IMR-90 (cell line): Measurements from ENCODE around the gene PFDN1. TPM values are rescaled to one million over a fixed set of nuclear protein-coding genes. Genes with fewer than 3 reads are reported as not detected.

ENCODE experiments used
- ATAC-seq: fragments of 200-7000 bp; cut with Tn5 transposase; 2 replicates; pipeline ENCODE4 v1.9.1; 2020; ENCODE audit warnings: low read depth, mild to moderate bottlenecking, moderate library complexity
- BruUV-seq: library from RNA; stranded (reverse); fragments of 400-500 nt; replicated peaks from 2 replicates; lab custom pipeline; 2021; lab: Mats Ljungman, UMichigan
- CTCF ChIA-PET: fragments of 300-600 bp; formaldehyde crosslinking; extraction: SDS; loops from one replicate; lab custom pipeline; 2021; ENCODE audit warnings: antibody characterized with exemption; lab: Yijun Ruan, JAX
- POLR2A ChIA-PET: fragments of 300-600 bp; sonication (Branson Sonifier 250); formaldehyde crosslinking; loops from one replicate; lab custom pipeline; 2022; ENCODE audit warnings: antibody characterized with exemption; ENCODE audit not compliant: unreplicated experiment; lab: Charles Lee
- DNase-seq: peaks from one replicate; pipeline ENCODE4 v3.0.0; 2013
- H2AFZ ChIP-seq: replicated peaks from 2 replicates; pipeline ENCODE3; 2013; ENCODE audit warnings: low read length, mild to moderate bottlenecking; ENCODE audit not compliant: poor library complexity
- H2AK5ac ChIP-seq: 2 replicates; pipeline ENCODE4 v1.6.1; 2013; ENCODE audit warnings: low read depth, low read length, inconsistent platforms
- H2AK9ac ChIP-seq: replicated peaks from 2 replicates; pipeline ENCODE3; 2013; ENCODE audit warnings: mild to moderate bottlenecking, low read depth, low read length, moderate library complexity; ENCODE audit not compliant: poor library complexity
- H2BK120ac ChIP-seq: 2 replicates; pipeline ENCODE4 v1.6.1; 2013; ENCODE audit warnings: low read depth, low read length, inconsistent platforms
- H2BK15ac ChIP-seq: 3 replicates; pipeline ENCODE4 v1.6.1; 2013; ENCODE audit warnings: low read depth, low read length, inconsistent platforms
- H2BK20ac ChIP-seq: 2 replicates; pipeline ENCODE4 v1.6.1; 2013; ENCODE audit warnings: low read depth, mild to moderate bottlenecking, inconsistent platforms, low read length, moderate library complexity
- H2BK5ac ChIP-seq: 2 replicates; pipeline ENCODE4 v1.6.1; 2013; ENCODE audit warnings: mild to moderate bottlenecking, low read depth, low read length, inconsistent platforms; ENCODE audit not compliant: poor library complexity, severe bottlenecking
- H3K14ac ChIP-seq: replicated peaks from 2 replicates; pipeline ENCODE4 v1.6.1; 2013; ENCODE audit warnings: low read depth, low read length, inconsistent platforms
- H3K18ac ChIP-seq: 2 replicates; pipeline ENCODE4 v1.6.1; 2013; ENCODE audit warnings: low read depth, low read length, control low read depth
- H3K23ac ChIP-seq: 2 replicates; pipeline ENCODE4 v1.6.1; 2013; ENCODE audit warnings: low read depth, low read length, inconsistent platforms
- H3K27ac ChIP-seq: 2 replicates; pipeline ENCODE4 v1.5.1; 2013; ENCODE audit warnings: mild to moderate bottlenecking, control low read depth, low read length; ENCODE audit not compliant: insufficient read depth
- H3K27me3 ChIP-seq: 2 replicates; pipeline ENCODE4 v1.6.1; 2013; ENCODE audit warnings: low read length; ENCODE audit not compliant: control insufficient read depth, insufficient read depth
- H3K36me3 ChIP-seq: 2 replicates; pipeline ENCODE4 v1.6.1; 2013; ENCODE audit warnings: low read length, mixed read lengths; ENCODE audit not compliant: control insufficient read depth, insufficient read depth
- H3K4ac ChIP-seq: 2 replicates; pipeline ENCODE4 v1.6.1; 2013; ENCODE audit warnings: low read depth, low read length, inconsistent platforms
- H3K4me1 ChIP-seq: 2 replicates; pipeline ENCODE4 v1.6.1; 2013; ENCODE audit warnings: low read length, mixed read lengths; ENCODE audit not compliant: control insufficient read depth, insufficient read depth
- H3K4me2 ChIP-seq: 2 replicates; pipeline ENCODE4 v1.6.1; 2013; ENCODE audit warnings: low read depth, mild to moderate bottlenecking, control low read depth, low read length, moderate library complexity
- H3K4me3 ChIP-seq: 2 replicates; pipeline ENCODE4 v1.5.1; 2013; ENCODE audit warnings: low read depth, mild to moderate bottlenecking, control low read depth, low read length, moderate library complexity; ENCODE audit not compliant: insufficient read depth
- H3K56ac ChIP-seq: 2 replicates; pipeline ENCODE4 v1.6.1; 2013; ENCODE audit warnings: low read length, inconsistent platforms; ENCODE audit not compliant: insufficient read depth; ENCODE audit errors: extremely low read depth
- H3K79me1 ChIP-seq, 2 experiments: 2 replicates each; pipeline ENCODE4 v1.6.1; 2013; ENCODE audit warnings: low read length in 2 of 2, inconsistent platforms in 1 of 2, low read depth in 1 of 2
- H3K9ac ChIP-seq: 2 replicates; pipeline ENCODE4 v1.6.1; 2013; ENCODE audit warnings: low read depth, low read length, control low read depth
- H3K9me1 ChIP-seq: 2 replicates; pipeline ENCODE4 v1.6.1; 2013; ENCODE audit warnings: low read length, inconsistent platforms; ENCODE audit not compliant: insufficient read depth
- H3K9me3 ChIP-seq: 2 replicates; pipeline ENCODE4 v1.6.1; 2013; ENCODE audit warnings: low read length; ENCODE audit not compliant: control insufficient read depth, insufficient read depth
- H4K20me1 ChIP-seq: 2 replicates; pipeline ENCODE4 v1.6.1; 2013; ENCODE audit warnings: low read length, inconsistent platforms; ENCODE audit not compliant: insufficient read depth
- H4K5ac ChIP-seq: 2 replicates; pipeline ENCODE4 v1.6.1; 2013; ENCODE audit warnings: mild to moderate bottlenecking, low read depth, low read length, control low read depth
- H4K8ac ChIP-seq, 2 experiments: 2 replicates each; pipeline ENCODE4 v1.6.1; 2013; ENCODE audit warnings: low read depth in 2 of 2, low read length in 2 of 2, control low read depth in 1 of 2, inconsistent platforms in 1 of 2
- H4K91ac ChIP-seq: 2 replicates; pipeline ENCODE4 v1.6.1; 2013; ENCODE audit warnings: low read depth, low read length, inconsistent platforms; ENCODE audit not compliant: insufficient read depth
- BHLHE40 ChIP-seq: fragments of 150-350 bp; IDR thresholded peaks from 2 replicates; pipeline ENCODE4 v1.6.1; 2016; ENCODE audit warnings: mild to moderate bottlenecking, low read depth, low read length
- CEBPB ChIP-seq: IDR thresholded peaks from 2 replicates; pipeline ENCODE4 v1.6.1; 2012; ENCODE audit warnings: low read depth, low read length, improper control_type of control experiment
- CHD1 ChIP-seq: IDR thresholded peaks from 2 replicates; pipeline ENCODE4 v1.6.1; 2012; ENCODE audit warnings: low read depth, low read length, improper control_type of control experiment
- ELK1 ChIP-seq: fragments of 150-350 bp; IDR thresholded peaks from 2 replicates; pipeline ENCODE4 v1.6.1; 2016; ENCODE audit warnings: low read depth, mild to moderate bottlenecking, low read length, moderate library complexity, borderline replicate concordance
- FOS ChIP-seq: fragments of 150-350 bp; IDR thresholded peaks from 2 replicates; pipeline ENCODE4 v1.6.1; 2016; ENCODE audit warnings: low read depth, low read length
- MAFK ChIP-seq: IDR thresholded peaks from 2 replicates; pipeline ENCODE4 v1.6.1; 2012; ENCODE audit warnings: low read depth, low read length, improper control_type of control experiment
- MAZ ChIP-seq: IDR thresholded peaks from 2 replicates; pipeline ENCODE4 v1.6.1; 2012; ENCODE audit warnings: low read depth, mild to moderate bottlenecking, low read length, improper control_type of control experiment, moderate library complexity, borderline replicate concordance
- MXI1 ChIP-seq: IDR thresholded peaks from 2 replicates; pipeline ENCODE4 v1.6.1; 2012; ENCODE audit warnings: low read depth, mild to moderate bottlenecking, low read length, moderate library complexity, borderline replicate concordance
- NFE2L2 ChIP-seq: fragments of 150-350 bp; IDR thresholded peaks from 2 replicates; pipeline ENCODE4 v1.6.1; 2016; ENCODE audit warnings: low read depth, mild to moderate bottlenecking, low read length
- POLR2A ChIP-seq: IDR thresholded peaks from 2 replicates; pipeline ENCODE4 v1.6.1; 2012; ENCODE audit warnings: mild to moderate bottlenecking, low read depth, low read length
- RAD21 ChIP-seq: IDR thresholded peaks from 2 replicates; pipeline ENCODE4 v1.6.1; 2012; ENCODE audit warnings: low read length, improper control_type of control experiment
- RCOR1 ChIP-seq: IDR thresholded peaks from 2 replicates; pipeline ENCODE4 v1.6.1; 2012; ENCODE audit warnings: mild to moderate bottlenecking, low read length, improper control_type of control experiment; ENCODE audit not compliant: insufficient replicate concordance
- RFX5 ChIP-seq: IDR thresholded peaks from 2 replicates; pipeline ENCODE4 v1.8.0; 2012; ENCODE audit warnings: low read depth, mild to moderate bottlenecking, low read length, moderate library complexity
- SMC3 ChIP-seq: fragments of 150-350 bp; IDR thresholded peaks from 2 replicates; pipeline ENCODE4 v1.6.1; 2016; ENCODE audit warnings: low read depth, mild to moderate bottlenecking, antibody characterized with exemption, low read length, moderate library complexity
- USF2 ChIP-seq: fragments of 150-350 bp; IDR thresholded peaks from 2 replicates; pipeline ENCODE4 v1.6.1; 2017; ENCODE audit warnings: mild to moderate bottlenecking, antibody characterized with exemption, low read length, low read depth
- WGBS, 2 experiments: methylation state at CpG; one replicate each; pipeline versions ENCODE4 v1.1.5 to v1.1.7; 2013; ENCODE audit warnings: missing lambda C conversion rate in 2 of 2; ENCODE audit not compliant: insufficient read length in 1 of 2; ENCODE audit errors: extremely low coverage in 2 of 2; 5-methylcytosine and 5-hydroxymethylcytosine counted together
- dilution Hi-C: fragments of 300-500 bp; cut with HindIII; formaldehyde crosslinking; loops from one replicate; pipeline ENCODE4 v1.14.3; 2018; ENCODE audit warnings: low sequenced_read_pairs; ENCODE audit not compliant: unreplicated experiment
- in situ Hi-C: fragments of 300-500 bp; cut with MboI; formaldehyde crosslinking; loops from 3 replicates; pipeline ENCODE4 v1.14.3; 2019; ENCODE audit warnings: low sequenced_read_pairs, inconsistent platforms, mixed read lengths
- intact Hi-C: fragments of 100-400 bp; cut with micrococcal nuclease; formaldehyde crosslinking; loops from 2 replicates; pipeline ENCODE4 v1.10.0; 2022
- polyA plus RNA-seq, 3 experiments: library from polyadenylated mRNA; depleted of rRNA; stranded (reverse); fragments of >200 nt; gene quantifications; 2 replicates each; pipeline ENCODE4 v1.2.3, GENCODE V29; 2012; ENCODE audit warnings: low replicate concordance in 1 of 3
- total RNA-seq: library from RNA; depleted of rRNA; stranded (reverse); fragments of >200 nt; gene quantifications from 2 replicates; pipeline ENCODE4 v1.2.3, GENCODE V29; 2012
- TF ChIP-seq, protein P1 (sequence below): conservative IDR thresholded peaks from 2 replicates; pipeline ENCODE4 v1.5.1; 2012; ENCODE audit warnings: mild to moderate bottlenecking, low read depth, low read length, improper control_type of control experiment

PFDN1 gene
- total and polyA plus RNA-seq, 2 of the 4 experiments (the other 2 are of a cell fraction) = 98.8 to 134 TPM

GRCh38 chr5:140295414-140295813 is 7.5 kb downstream of the PFDN1 start:
- Histone ChIP-seq H3K18ac (no peak overlapping the region), H2AK9ac (no peak overlapping the region), H3K14ac (no peak overlapping the region), H4K5ac (no peak overlapping the region), H4K91ac (no peak overlapping the region), H3K23ac (no peak overlapping the region), H3K36me3 (peaks cover 2% of the 10 kb centered on the region; the same call in 1 of the 2 replicates), H2BK5ac (no peak overlapping the region), H2BK15ac (no peak overlapping the region), H4K8ac (no peak overlapping the region), H3K9me3 (no peaks in the 10 kb centered on the region), H2BK20ac (no peak overlapping the region), H3K79me1 (peaks cover 7 to 51% of the 10 kb centered on the region in 2 experiments), H2AFZ (no peak overlapping the region), H3K4me3 (no peak overlapping the region), H3K56ac (no peak overlapping the region), H3K27me3 (no peaks in the 10 kb centered on the region), H4K20me1 (peaks cover 10% of the 10 kb centered on the region; the same call in 1 of the 2 replicates), H3K9me1 (peaks cover 6% of the 10 kb centered on the region), H2AK5ac (no peak overlapping the region), H3K27ac (no peak overlapping the region), H2BK120ac (no peak overlapping the region), H3K4me1 (peaks cover 11% of the 10 kb centered on the region), H3K4ac (no peak overlapping the region), H3K9ac (no peak overlapping the region), H3K4me2 (no peak overlapping the region)
- TF ChIP-seq FOS (no peak), MXI1 (no peak), POLR2A (no peak), SMC3 (peak; percentile 4; the same call in 1 of the 2 replicates), ELK1 (no peak), MAZ (no peak), MAFK (peak; percentile 72), USF2 (no peak), RAD21 (no peak), CEBPB (peak; percentile 79; the same call in 1 of the 2 replicates), NFE2L2 (no peak), RCOR1 (no peak), RFX5 (peak; percentile 34; the same call in 1 of the 2 replicates), BHLHE40 (no peak), CHD1 (no peak)
- TF ChIP-seq, protein P1, sequence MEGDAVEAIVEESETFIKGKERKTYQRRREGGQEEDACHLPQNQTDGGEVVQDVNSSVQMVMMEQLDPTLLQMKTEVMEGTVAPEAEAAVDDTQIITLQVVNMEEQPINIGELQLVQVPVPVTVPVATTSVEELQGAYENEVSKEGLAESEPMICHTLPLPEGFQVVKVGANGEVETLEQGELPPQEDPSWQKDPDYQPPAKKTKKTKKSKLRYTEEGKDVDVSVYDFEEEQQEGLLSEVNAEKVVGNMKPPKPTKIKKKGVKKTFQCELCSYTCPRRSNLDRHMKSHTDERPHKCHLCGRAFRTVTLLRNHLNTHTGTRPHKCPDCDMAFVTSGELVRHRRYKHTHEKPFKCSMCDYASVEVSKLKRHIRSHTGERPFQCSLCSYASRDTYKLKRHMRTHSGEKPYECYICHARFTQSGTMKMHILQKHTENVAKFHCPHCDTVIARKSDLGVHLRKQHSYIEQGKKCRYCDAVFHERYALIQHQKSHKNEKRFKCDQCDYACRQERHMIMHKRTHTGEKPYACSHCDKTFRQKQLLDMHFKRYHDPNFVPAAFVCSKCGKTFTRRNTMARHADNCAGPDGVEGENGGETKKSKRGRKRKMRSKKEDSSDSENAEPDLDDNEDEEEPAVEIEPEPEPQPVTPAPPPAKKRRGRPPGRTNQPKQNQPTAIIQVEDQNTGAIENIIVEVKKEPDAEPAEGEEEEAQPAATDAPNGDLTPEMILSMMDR = no peak
- CTCF ChIA-PET = interaction anchor here (0.6 to 1.2 kb wide), 2 partner anchors 50 to 1717 kb away, joined by 3 to 6 read pairs; partner anchors contain the start of gene HBEGF
- dilution Hi-C loops (no loop called here), intact Hi-C loops (loop anchor here (2.0 to 5.0 kb wide), 2 partner anchors 45 to 52 kb away; partner anchors contain the start of gene HBEGF), in situ Hi-C loops (no loop called here)
- POLR2A ChIA-PET = no interaction called here
- ATAC-seq = peak; percentile 86
- BruUV-seq = no TSS peak
- DNase-seq = peak; percentile 99
- WGBS, 2 experiments = no CpG with 5 or more reads among the region's 1 CpG
